Fibroblast of lung (primary cell): ENCODE measurements around the gene MGST2.

Experiments
- EZH2 ChIP-seq: IDR thresholded peaks from 2 replicates; pipeline ENCODE4 v1.5.1; 2012; ENCODE audit warnings: low read length, control low read depth, mild to moderate bottlenecking; ENCODE audit errors: missing control alignments
- TF ChIP-seq, protein P1 (sequence below), 2 donors: IDR thresholded peaks in 1 of 2; conservative IDR thresholded peaks in 1 of 2; 1 replicate in 1 of 2; 2 replicates in 1 of 2; pipeline ENCODE4 v1.5.1; 2011 to 2012; ENCODE audit warnings: low read length in 2 of 2, control low read depth in 1 of 2, inconsistent platforms in 1 of 2, low read depth in 1 of 2, mild to moderate bottlenecking in 1 of 2

DNA sequence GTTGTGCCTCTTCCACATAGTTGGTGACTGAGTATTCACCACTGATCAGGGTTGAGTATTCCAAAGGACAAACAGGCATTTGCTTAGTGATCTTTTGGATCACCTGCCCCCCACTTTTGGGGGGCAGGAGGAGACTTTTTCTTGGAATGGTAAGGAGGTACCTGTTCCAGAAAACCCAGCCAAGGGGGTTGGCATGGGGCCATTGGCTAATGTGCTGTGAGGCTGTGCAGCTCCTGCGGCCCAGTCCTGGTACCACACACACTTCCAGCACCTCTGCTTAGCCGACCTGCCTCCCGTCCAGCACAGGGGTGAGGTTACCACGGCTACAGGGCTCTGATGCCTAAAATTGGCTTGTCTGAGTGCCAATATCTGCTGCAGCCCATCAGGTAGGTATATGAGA, 40.1 kb upstream of the MGST2 start:
- TF ChIP-seq, protein P1, sequence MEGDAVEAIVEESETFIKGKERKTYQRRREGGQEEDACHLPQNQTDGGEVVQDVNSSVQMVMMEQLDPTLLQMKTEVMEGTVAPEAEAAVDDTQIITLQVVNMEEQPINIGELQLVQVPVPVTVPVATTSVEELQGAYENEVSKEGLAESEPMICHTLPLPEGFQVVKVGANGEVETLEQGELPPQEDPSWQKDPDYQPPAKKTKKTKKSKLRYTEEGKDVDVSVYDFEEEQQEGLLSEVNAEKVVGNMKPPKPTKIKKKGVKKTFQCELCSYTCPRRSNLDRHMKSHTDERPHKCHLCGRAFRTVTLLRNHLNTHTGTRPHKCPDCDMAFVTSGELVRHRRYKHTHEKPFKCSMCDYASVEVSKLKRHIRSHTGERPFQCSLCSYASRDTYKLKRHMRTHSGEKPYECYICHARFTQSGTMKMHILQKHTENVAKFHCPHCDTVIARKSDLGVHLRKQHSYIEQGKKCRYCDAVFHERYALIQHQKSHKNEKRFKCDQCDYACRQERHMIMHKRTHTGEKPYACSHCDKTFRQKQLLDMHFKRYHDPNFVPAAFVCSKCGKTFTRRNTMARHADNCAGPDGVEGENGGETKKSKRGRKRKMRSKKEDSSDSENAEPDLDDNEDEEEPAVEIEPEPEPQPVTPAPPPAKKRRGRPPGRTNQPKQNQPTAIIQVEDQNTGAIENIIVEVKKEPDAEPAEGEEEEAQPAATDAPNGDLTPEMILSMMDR (conservative IDR thresholded peaks at IDR 0.05 in 1 of 2, IDR thresholded peaks at IDR 0.05 in 1 of 2; ENCODE audit: low read depth in 1 of 2, low read length in 2 of 2), result no peak
- no peak for TF ChIP-seq EZH2
